A673 (cell line): ENCODE measurements around the gene PTPA. TPM values are rescaled to one million over a fixed set of nuclear protein-coding genes. Genes with fewer than 3 reads are reported as not detected.
"Not testable (repeated sequence)": the region's sequence is repeated elsewhere in the genome, so short reads cannot be mapped to it uniquely, and the experiment has no call there.

ENCODE experiments used
- BruUV-seq: library from RNA; stranded (reverse); fragments of 400-500 nt; replicated peaks from 2 replicates; lab custom pipeline; 2021; lab: Mats Ljungman, UMichigan
- CTCF ChIA-PET: fragments of 300-600 bp; sonication (Branson Sonifier 250); formaldehyde crosslinking; loops from one replicate; lab custom pipeline; 2022; ENCODE audit warnings: antibody characterized with exemption; lab: Charles Lee
- POLR2A ChIA-PET: fragments of 300-600 bp; sonication (Branson Sonifier 250); formaldehyde crosslinking; loops from one replicate; lab custom pipeline; 2022; ENCODE audit warnings: antibody characterized with exemption; ENCODE audit not compliant: low non-redundant PET; lab: Charles Lee
- DNase-seq: peaks from one replicate; pipeline ENCODE4 v3.0.0-alpha.2; 2015; ENCODE audit warnings: low spot score
- H3K27ac ChIP-seq: fragments of 200-600 bp; sonication (generic); 2 replicates; pipeline ENCODE4 v1.5.1; 2016; ENCODE audit warnings: mixed run types, low read depth, mild to moderate bottlenecking, mixed read lengths, antibody characterized with exemption, low read length; ENCODE audit not compliant: poor library complexity, severe bottlenecking
- H3K27me3 ChIP-seq: fragments of 200-600 bp; sonication (generic); replicated peaks from 2 replicates; pipeline ENCODE4 v1.6.1; 2017; ENCODE audit warnings: mixed run types, low read depth, mild to moderate bottlenecking, mixed read lengths, antibody characterized with exemption, low read length; ENCODE audit not compliant: insufficient read depth, poor library complexity
- H3K36me3 ChIP-seq: fragments of 200-600 bp; sonication (generic); 2 replicates; pipeline ENCODE4 v1.6.1; 2016; ENCODE audit warnings: mixed run types, mild to moderate bottlenecking, mixed read lengths, antibody characterized with exemption, low read length; ENCODE audit not compliant: insufficient read depth, poor library complexity, severe bottlenecking
- H3K4me1 ChIP-seq: fragments of 200-600 bp; sonication (generic); 2 replicates; pipeline ENCODE4 v1.6.1; 2017; ENCODE audit warnings: mixed run types, mild to moderate bottlenecking, mixed read lengths, antibody characterized with exemption, low read length; ENCODE audit not compliant: insufficient read depth, poor library complexity, severe bottlenecking
- H3K4me3 ChIP-seq: fragments of 200-600 bp; sonication (generic); 2 replicates; pipeline ENCODE4 v1.5.1; 2016; ENCODE audit warnings: low read depth, mixed run types, mild to moderate bottlenecking, mixed read lengths, low read length; ENCODE audit not compliant: poor library complexity, severe bottlenecking
- H3K9me3 ChIP-seq: fragments of 200-600 bp; sonication (generic); 2 replicates; pipeline ENCODE4 v1.6.1; 2016; ENCODE audit warnings: mixed run types, low read depth, mild to moderate bottlenecking, mixed read lengths, antibody characterized with exemption, low read length; ENCODE audit not compliant: poor library complexity, severe bottlenecking
- CTCF ChIP-seq: fragments of 300-800, 200-600 bp; sonication (generic); conservative IDR thresholded peaks from 2 replicates; pipeline ENCODE4 v1.5.1; 2017; ENCODE audit warnings: low read depth, mild to moderate bottlenecking, antibody characterized with exemption, low read length, moderate library complexity, mixed read lengths
- EZH2 ChIP-seq: fragments of 200-600 bp; sonication (generic); IDR thresholded peaks from 2 replicates; pipeline ENCODE4 v1.6.1; 2017; ENCODE audit warnings: borderline replicate concordance, low read depth, mild to moderate bottlenecking, mixed read lengths, antibody characterized with exemption, low read length; ENCODE audit not compliant: poor library complexity, severe bottlenecking
- intact Hi-C: fragments of 100-400 bp; cut with micrococcal nuclease; formaldehyde crosslinking; loops from one replicate; pipeline ENCODE4 v1.10.0; 2022; ENCODE audit not compliant: unreplicated experiment
- total RNA-seq: library from RNA; stranded (reverse); gene quantifications from 2 replicates; pipeline ENCODE4 v1.2.3, GENCODE V29; 2021

The PTPA gene
- total RNA-seq, 1 experiment from 2014 or later = 157 TPM

GRCh38 chr9:129111528-129112151 lies 425 bp downstream of the PTPA start:
- peak; percentile 60 for DNase-seq
- Histone ChIP-seq H3K4me3 (peak overlapping the region; percentile 88), H3K9me3 (no peaks in the 10 kb centered on the region), H3K36me3 (no peaks in the 10 kb centered on the region), H3K4me1 (peaks cover 11% of the 10 kb centered on the region), H3K27me3 (no peaks in the 10 kb centered on the region), H3K27ac (peak overlapping the region; percentile 94)
- intact Hi-C loops = loop anchor here (2.0 kb wide), 2 partner anchors 15 to 31 kb away; partner anchors contain the start of gene DOLPP1
- ChIA-PET POLR2A (interaction anchor here (0.5 kb wide), 1 partner anchor 1211 kb away, joined by 14 read pairs; no protein-coding TSS in a partner anchor), CTCF (interaction anchor here (0.6 to 0.7 kb wide), 2 partner anchors 692 to 862 kb away, joined by 3 to 4 read pairs; no protein-coding TSS in a partner anchor)
- TF ChIP-seq CTCF = no peak
- no peak for TF ChIP-seq EZH2
- no TSS peak for BruUV-seq

- POLR2A ChIA-PET = interaction anchor here (0.5 to 0.6 kb wide), 2 partner anchors 371 to 1385 kb away, joined by 4 to 7 read pairs; no protein-coding TSS in a partner anchor
- H3K27me3 ChIP-seq, DNase-seq, H3K36me3 ChIP-seq, intact Hi-C loops, BruUV-seq, CTCF ChIA-PET, H3K9me3 ChIP-seq: not testable (repeated sequence)
- peak overlapping the region; percentile 94 for H3K27ac ChIP-seq
- H3K4me1 ChIP-seq = peaks cover 11% of the 10 kb centered on the region
- peak overlapping the region; percentile 88 for H3K4me3 ChIP-seq
Measured at GRCh38 chr9:129112526-129112925, 1.3 kb downstream of the PTPA start.

- POLR2A ChIA-PET = no interaction called here
- DNase-seq = no peak
- no TSS peak for BruUV-seq
- peaks cover 11% of the 10 kb centered on the region for H3K4me1 ChIP-seq
- no peaks in the 10 kb centered on the region for H3K9me3 ChIP-seq
- TF ChIP-seq CTCF (no peak), EZH2 (no peak)
- H3K27me3 ChIP-seq = no peaks in the 10 kb centered on the region
- intact Hi-C loops = no loop called here
- H3K27ac ChIP-seq = no peak overlapping the region
- H3K4me3 ChIP-seq = no peak overlapping the region
- CTCF ChIA-PET = no interaction called here
- H3K36me3 ChIP-seq = no peaks in the 10 kb centered on the region
Measured at GRCh38 chr9:129113645-129114304, 2.6 kb downstream of the PTPA start.
